ENCODE data around the gene C1orf216.

GRCh38 chr1:35666916-35667315, 51.8 kb downstream of the C1orf216 start:
- TF ChIP-seq TCF7 (IDR thresholded peaks at IDR 0.05; ENCODE audit: borderline replicate concordance) (no peak), CBFB (IDR thresholded peaks at IDR 0.05; ENCODE audit: low read depth) (no peak)
- TF ChIP-seq, protein P1, sequence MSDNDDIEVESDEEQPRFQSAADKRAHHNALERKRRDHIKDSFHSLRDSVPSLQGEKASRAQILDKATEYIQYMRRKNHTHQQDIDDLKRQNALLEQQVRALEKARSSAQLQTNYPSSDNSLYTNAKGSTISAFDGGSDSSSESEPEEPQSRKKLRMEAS (IDR thresholded peaks at IDR 0.05; ENCODE audit: low read depth, low read length): no peak
